HepG2 (cell line): ENCODE measurements around the gene SARNP. TPM values are rescaled to one million over a fixed set of nuclear protein-coding genes. Genes with fewer than 3 reads are reported as not detected.

ENCODE experiments used
- CEBPB ChIP-seq: IDR thresholded peaks from 2 replicates; pipeline ENCODE4 v1.6.1; 2011; ENCODE audit warnings: low read depth, low read length, improper control_type of control experiment, borderline replicate concordance
- FOXM1 ChIP-seq: sonication (generic); formaldehyde crosslinking; IDR thresholded peaks from 2 replicates; pipeline ENCODE4 v1.5.0; 2020; ENCODE audit warnings: missing genetic modification reagents
- GTF2F1 ChIP-seq: fragments of 150-350 bp; IDR thresholded peaks from 2 replicates; pipeline ENCODE4 v1.6.1; 2014; ENCODE audit warnings: low read length
- HNRNPH1 ChIP-seq: fragments of 200-400 bp; formaldehyde crosslinking; optimal IDR thresholded peaks from 2 replicates; pipeline ENCODE3; 2017; ENCODE audit warnings: mild to moderate bottlenecking, low read depth, low read length
- KDM5B ChIP-seq: sonication (generic); formaldehyde crosslinking; IDR thresholded peaks from 2 replicates; pipeline ENCODE4 v1.4.0; 2020; ENCODE audit warnings: missing genetic modification reagents, mild to moderate bottlenecking, borderline replicate concordance
- MATR3 ChIP-seq: sonication (generic); formaldehyde crosslinking; IDR thresholded peaks from 2 replicates; pipeline ENCODE4 v1.4.0; 2020; ENCODE audit warnings: missing genetic modification reagents
- NR2F1 ChIP-seq, 2 experiments: fragments of 450-650 bp in 1 of 2; formaldehyde crosslinking in 1 of 2; IDR thresholded peaks; 2 replicates each; pipeline versions ENCODE4 v1.5.0 to v1.6.1; 2016 to 2020; ENCODE audit warnings: mild to moderate bottlenecking in 1 of 2, missing compliant biosample characterization in 1 of 2, missing genetic modification reagents in 1 of 2, moderate library complexity in 1 of 2
- PHF21A ChIP-seq: sonication (generic); formaldehyde crosslinking; IDR thresholded peaks from 2 replicates; pipeline ENCODE4 v1.5.0; 2020; ENCODE audit warnings: mild to moderate bottlenecking, missing genetic modification reagents
- PRMT3 ChIP-seq: sonication (generic); formaldehyde crosslinking; IDR thresholded peaks from 2 replicates; pipeline ENCODE4 v1.8.1; 2022; ENCODE audit warnings: low read depth, mild to moderate bottlenecking, moderate library complexity, missing genetic modification reagents, borderline replicate concordance
- RFX1 ChIP-seq: fragments of 450-650 bp; IDR thresholded peaks from 2 replicates; pipeline ENCODE4 v1.6.1; 2017
- RFX3 ChIP-seq: IDR thresholded peaks from 2 replicates; pipeline ENCODE4 v1.6.1; 2016; ENCODE audit warnings: missing biosample characterization, missing genetic modification reagents
- SAFB2 ChIP-seq: sonication (generic); formaldehyde crosslinking; IDR thresholded peaks from 2 replicates; pipeline ENCODE4 v1.5.1; 2020; ENCODE audit warnings: missing genetic modification reagents, low read depth, mild to moderate bottlenecking, borderline replicate concordance
- STAG1 ChIP-seq: sonication (generic); formaldehyde crosslinking; IDR thresholded peaks from 2 replicates; pipeline ENCODE4 v1.4.0; 2020; ENCODE audit warnings: missing genetic modification reagents
- ZFP90 ChIP-seq: sonication (generic); formaldehyde crosslinking; IDR thresholded peaks from 2 replicates; pipeline ENCODE4 v1.8.0; 2022; ENCODE audit warnings: missing genetic modification reagents, mild to moderate bottlenecking, inconsistent platforms, borderline replicate concordance
- ZKSCAN5 ChIP-seq: sonication (generic); formaldehyde crosslinking; IDR thresholded peaks from 2 replicates; pipeline ENCODE4 v1.5.1; 2020; ENCODE audit warnings: mild to moderate bottlenecking, missing genetic modification reagents
- ZNF232 ChIP-seq: sonication (generic); formaldehyde crosslinking; IDR thresholded peaks from 2 replicates; pipeline ENCODE4 v1.4.0; 2020; ENCODE audit warnings: missing genetic modification reagents, borderline replicate concordance
- ZNF256 ChIP-seq: sonication (generic); formaldehyde crosslinking; conservative IDR thresholded peaks from 2 replicates; pipeline ENCODE4 v1.4.0; 2020; ENCODE audit warnings: missing genetic modification reagents
- ZNF484 ChIP-seq: sonication (generic); formaldehyde crosslinking; IDR thresholded peaks from 2 replicates; pipeline ENCODE4 v1.5.1; 2020; ENCODE audit warnings: mild to moderate bottlenecking, low read depth, missing genetic modification reagents, borderline replicate concordance
- ZNF501 ChIP-seq: sonication (generic); formaldehyde crosslinking; IDR thresholded peaks from 2 replicates; pipeline ENCODE4 v1.5.1; 2020; ENCODE audit warnings: mild to moderate bottlenecking, moderate library complexity, missing genetic modification reagents
- ZNF530 ChIP-seq: sonication (generic); formaldehyde crosslinking; IDR thresholded peaks from 2 replicates; pipeline ENCODE4 v1.5.0; 2020; ENCODE audit warnings: low read depth, mild to moderate bottlenecking, missing genetic modification reagents
- ZNF616 ChIP-seq: sonication (generic); formaldehyde crosslinking; IDR thresholded peaks from 2 replicates; pipeline ENCODE4 v1.5.0; 2020; ENCODE audit warnings: low read depth, mild to moderate bottlenecking, missing genetic modification reagents
- ZSCAN30 ChIP-seq: sonication (generic); formaldehyde crosslinking; IDR thresholded peaks from 2 replicates; pipeline ENCODE4 v1.5.0; 2020; ENCODE audit warnings: mild to moderate bottlenecking, missing genetic modification reagents
- polyA plus RNA-seq, 8 experiments: library from polyadenylated mRNA; depleted of rRNA in 3 of 8; stranded (reverse) in 7 of 8; unstranded in 1 of 8; fragments of >200 nt; fragmentation: Illumina TruSeq in 4 of 8; extraction: Trizol in 4 of 8; gene quantifications; 2 replicates each; pipeline versions ENCODE4 v1.2.1 to v1.2.3, GENCODE V29; 2011 to 2016; ENCODE audit warnings: low read depth in 4 of 8, missing spikeins in 1 of 8, mixed read lengths in 1 of 8; ENCODE audit not compliant: insufficient read depth in 1 of 8
- total RNA-seq, 5 experiments: library from RNA; depleted of rRNA; stranded (reverse); fragments of >200 nt; fragmentation: Illumina TruSeq; extraction: Trizol; gene quantifications; 2 replicates each; pipeline ENCODE4 v1.2.3, GENCODE V29; 2016; ENCODE audit warnings: low read depth in 1 of 5
- TF ChIP-seq, protein P1 (sequence below), 2 experiments: fragments of 450-650 bp in 1 of 2; sonication (generic) in 1 of 2; formaldehyde crosslinking; IDR thresholded peaks; 2 replicates each; pipeline versions ENCODE4 v1.5.0 to v1.8.0; 2020 to 2022; ENCODE audit warnings: mild to moderate bottlenecking in 1 of 2, missing genetic modification reagents in 1 of 2
- TF ChIP-seq, protein P2 (sequence below): sonication (generic); formaldehyde crosslinking; IDR thresholded peaks from 2 replicates; pipeline ENCODE4 v1.5.0; 2020; ENCODE audit warnings: missing genetic modification reagents, mild to moderate bottlenecking, borderline replicate concordance
- TF ChIP-seq, protein P3 (sequence below): sonication (generic); formaldehyde crosslinking; conservative IDR thresholded peaks from 2 replicates; pipeline ENCODE4 v1.8.0; 2022; ENCODE audit warnings: mild to moderate bottlenecking, moderate library complexity, missing genetic modification reagents
- TF ChIP-seq, protein P4 (sequence below): IDR thresholded peaks from 2 replicates; pipeline ENCODE4 v1.6.1; 2016; ENCODE audit warnings: mild to moderate bottlenecking

SARNP gene
- total and polyA plus RNA-seq, 2 of the 13 experiments (the other 11 are each of a cell fraction or from before 2014, with no cell fraction given), result 59.0 to 95.4 TPM

DNA sequence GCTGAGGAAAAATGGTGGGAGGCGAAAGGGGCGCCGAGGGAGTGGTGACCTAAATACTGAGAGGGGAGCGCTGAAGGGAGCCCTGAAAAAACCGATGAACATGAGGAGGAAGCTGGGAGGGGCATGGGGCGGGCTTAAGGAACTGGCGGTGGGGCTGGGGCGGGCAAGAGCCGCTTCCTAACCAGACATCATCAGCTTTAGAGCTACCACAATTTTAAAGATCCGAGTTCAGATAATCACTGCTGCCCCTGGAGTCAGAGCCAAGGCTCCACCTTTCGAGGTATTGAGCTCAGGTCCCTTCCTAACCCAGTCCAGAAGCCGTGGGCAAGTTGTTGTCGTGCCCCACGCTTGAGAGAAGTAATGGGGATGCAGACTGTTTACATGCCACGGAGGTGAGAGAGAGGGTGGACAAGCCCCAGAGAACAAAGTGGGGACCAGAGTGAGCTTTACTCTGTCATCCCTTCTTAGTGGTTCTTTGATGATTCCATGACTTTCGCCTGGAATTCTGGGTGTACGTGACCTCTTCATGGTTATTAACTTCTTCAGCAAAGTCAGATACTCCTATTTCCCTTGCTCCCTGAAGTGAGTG is 710 bp upstream of the SARNP start (continued):
- TF ChIP-seq ZNF232 (CRISPR knock-in tag), result no peak
- TF ChIP-seq CEBPB, result no peak
- TF ChIP-seq ZNF616 (CRISPR knock-in tag), result no peak
- TF ChIP-seq ZKSCAN5 (CRISPR knock-in tag), result 0 out of 2 replicates have a peak, but pooled peaks have one; percentile 31
- TF ChIP-seq ZNF256 (CRISPR knock-in tag), result no peak
- TF ChIP-seq HNRNPH1, result no peak
- TF ChIP-seq ZNF484, result no peak
- TF ChIP-seq, protein P1, sequence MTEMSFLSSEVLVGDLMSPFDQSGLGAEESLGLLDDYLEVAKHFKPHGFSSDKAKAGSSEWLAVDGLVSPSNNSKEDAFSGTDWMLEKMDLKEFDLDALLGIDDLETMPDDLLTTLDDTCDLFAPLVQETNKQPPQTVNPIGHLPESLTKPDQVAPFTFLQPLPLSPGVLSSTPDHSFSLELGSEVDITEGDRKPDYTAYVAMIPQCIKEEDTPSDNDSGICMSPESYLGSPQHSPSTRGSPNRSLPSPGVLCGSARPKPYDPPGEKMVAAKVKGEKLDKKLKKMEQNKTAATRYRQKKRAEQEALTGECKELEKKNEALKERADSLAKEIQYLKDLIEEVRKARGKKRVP (CRISPR knock-in tag; IDR thresholded peaks at IDR 0.05), result no peak
- no peak for TF ChIP-seq ZSCAN30 (CRISPR knock-in tag)
- TF ChIP-seq FOXM1 (CRISPR knock-in tag), result no peak
- TF ChIP-seq, protein P2, sequence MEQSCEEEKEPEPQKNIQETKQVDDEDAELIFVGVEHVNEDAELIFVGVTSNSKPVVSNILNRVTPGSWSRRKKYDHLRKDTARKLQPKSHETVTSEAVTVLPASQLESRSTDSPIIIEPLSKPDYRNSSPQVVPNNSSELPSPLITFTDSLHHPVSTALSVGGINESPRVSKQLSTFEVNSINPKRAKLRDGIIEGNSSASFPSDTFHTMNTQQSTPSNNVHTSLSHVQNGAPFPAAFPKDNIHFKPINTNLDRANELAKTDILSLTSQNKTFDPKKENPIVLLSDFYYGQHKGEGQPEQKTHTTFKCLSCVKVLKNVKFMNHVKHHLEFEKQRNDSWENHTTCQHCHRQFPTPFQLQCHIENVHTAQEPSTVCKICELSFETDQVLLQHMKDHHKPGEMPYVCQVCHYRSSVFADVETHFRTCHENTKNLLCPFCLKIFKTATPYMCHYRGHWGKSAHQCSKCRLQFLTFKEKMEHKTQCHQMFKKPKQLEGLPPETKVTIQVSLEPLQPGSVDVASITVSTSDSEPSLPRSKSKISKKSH (CRISPR knock-in tag), result no peak
- TF ChIP-seq KDM5B, result no peak
- no peak for TF ChIP-seq ZNF501 (CRISPR knock-in tag)
- TF ChIP-seq PRMT3 (CRISPR knock-in tag), result 0 out of 2 replicates have a peak, but pooled peaks have one; percentile 39
- peak; percentile 14; the same call in 1 of the 2 replicates for TF ChIP-seq PHF21A
- no peak for TF ChIP-seq RFX1
- 0 out of 2 replicates have a peak, but pooled peaks have one; percentile 4 for TF ChIP-seq ZFP90
- 0 out of 2 replicates have a peak, but pooled peaks have one; percentile 23 for TF ChIP-seq SAFB2 (CRISPR knock-in tag)
- no peak for TF ChIP-seq GTF2F1
- 0 out of 2 replicates have a peak, but pooled peaks have one; percentile 3 for TF ChIP-seq RFX3 (CRISPR knock-in tag)
- TF ChIP-seq STAG1, result no peak
- no peak for TF ChIP-seq ZNF530 (CRISPR knock-in tag)
- TF ChIP-seq, protein P3, sequence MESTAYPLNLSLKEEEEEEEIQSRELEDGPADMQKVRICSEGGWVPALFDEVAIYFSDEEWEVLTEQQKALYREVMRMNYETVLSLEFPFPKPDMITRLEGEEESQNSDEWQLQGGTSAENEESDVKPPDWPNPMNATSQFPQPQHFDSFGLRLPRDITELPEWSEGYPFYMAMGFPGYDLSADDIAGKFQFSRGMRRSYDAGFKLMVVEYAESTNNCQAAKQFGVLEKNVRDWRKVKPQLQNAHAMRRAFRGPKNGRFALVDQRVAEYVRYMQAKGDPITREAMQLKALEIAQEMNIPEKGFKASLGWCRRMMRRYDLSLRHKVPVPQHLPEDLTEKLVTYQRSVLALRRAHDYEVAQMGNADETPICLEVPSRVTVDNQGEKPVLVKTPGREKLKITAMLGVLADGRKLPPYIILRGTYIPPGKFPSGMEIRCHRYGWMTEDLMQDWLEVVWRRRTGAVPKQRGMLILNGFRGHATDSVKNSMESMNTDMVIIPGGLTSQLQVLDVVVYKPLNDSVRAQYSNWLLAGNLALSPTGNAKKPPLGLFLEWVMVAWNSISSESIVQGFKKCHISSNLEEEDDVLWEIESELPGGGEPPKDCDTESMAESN (CRISPR knock-in tag), result no peak
- TF ChIP-seq, protein P4, sequence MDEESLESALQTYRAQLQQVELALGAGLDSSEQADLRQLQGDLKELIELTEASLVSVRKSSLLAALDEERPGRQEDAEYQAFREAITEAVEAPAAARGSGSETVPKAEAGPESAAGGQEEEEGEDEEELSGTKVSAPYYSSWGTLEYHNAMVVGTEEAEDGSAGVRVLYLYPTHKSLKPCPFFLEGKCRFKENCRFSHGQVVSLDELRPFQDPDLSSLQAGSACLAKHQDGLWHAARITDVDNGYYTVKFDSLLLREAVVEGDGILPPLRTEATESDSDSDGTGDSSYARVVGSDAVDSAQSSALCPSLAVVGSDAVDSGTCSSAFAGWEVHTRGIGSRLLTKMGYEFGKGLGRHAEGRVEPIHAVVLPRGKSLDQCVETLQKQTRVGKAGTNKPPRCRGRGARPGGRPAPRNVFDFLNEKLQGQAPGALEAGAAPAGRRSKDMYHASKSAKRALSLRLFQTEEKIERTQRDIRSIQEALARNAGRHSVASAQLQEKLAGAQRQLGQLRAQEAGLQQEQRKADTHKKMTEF, result no peak
- TF ChIP-seq MATR3, result no peak
- no peak for TF ChIP-seq NR2F1 (CRISPR knock-in tag; IDR thresholded peaks at IDR 0.05)
